Stimulated activated naive CD4-positive, alpha-beta T cell treated with Interleukin-2 at 50 U/mL for 16 hours (primary cell): ENCODE results near the gene CD2.
"Not testable (repeated sequence)": the region's sequence is repeated elsewhere in the genome, so short reads cannot be mapped to it uniquely, and the experiment has no call there.

ENCODE experiments used
- DNase-seq: peaks from one replicate; lab custom pipeline; 2025; lab: John Stamatoyannopoulos, UW

The CD2 gene

GRCh38 chr1:116732726-116733125 lies 21.5 kb upstream of the CD2 start:
- no peak for DNase-seq

GRCh38 chr1:116733476-116734365 lies 20.5 kb upstream of the CD2 start:
- no peak for DNase-seq

DNA sequence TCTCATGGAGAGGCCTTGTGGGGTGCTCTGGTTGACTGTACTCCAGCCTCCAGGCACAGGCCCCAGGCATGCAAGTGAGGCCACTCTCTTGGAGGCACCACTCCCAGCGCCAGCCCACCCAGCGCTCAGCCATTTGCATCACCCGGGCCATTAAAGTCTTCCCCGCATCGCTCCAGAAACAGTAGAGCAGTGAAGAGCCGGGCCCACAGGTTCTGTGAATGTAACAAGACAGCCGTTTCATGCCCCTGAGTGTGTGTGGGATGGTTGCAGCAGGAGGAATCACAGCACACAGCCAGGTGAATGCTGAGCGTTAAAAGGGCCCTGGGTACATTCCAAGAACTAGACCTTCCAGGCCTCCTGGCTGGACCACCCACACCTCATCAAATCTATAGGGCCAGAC lies 19.0 kb upstream of the CD2 start:
- DNase-seq: no peak

- DNase-seq: peak; percentile 67
These were observed 17.0 kb upstream of the CD2 start for GRCh38 chr1:116737020-116737854.

- peak; percentile 45 for DNase-seq
These were observed 16.3 kb upstream of the CD2 start for GRCh38 chr1:116737855-116738321.

DNA sequence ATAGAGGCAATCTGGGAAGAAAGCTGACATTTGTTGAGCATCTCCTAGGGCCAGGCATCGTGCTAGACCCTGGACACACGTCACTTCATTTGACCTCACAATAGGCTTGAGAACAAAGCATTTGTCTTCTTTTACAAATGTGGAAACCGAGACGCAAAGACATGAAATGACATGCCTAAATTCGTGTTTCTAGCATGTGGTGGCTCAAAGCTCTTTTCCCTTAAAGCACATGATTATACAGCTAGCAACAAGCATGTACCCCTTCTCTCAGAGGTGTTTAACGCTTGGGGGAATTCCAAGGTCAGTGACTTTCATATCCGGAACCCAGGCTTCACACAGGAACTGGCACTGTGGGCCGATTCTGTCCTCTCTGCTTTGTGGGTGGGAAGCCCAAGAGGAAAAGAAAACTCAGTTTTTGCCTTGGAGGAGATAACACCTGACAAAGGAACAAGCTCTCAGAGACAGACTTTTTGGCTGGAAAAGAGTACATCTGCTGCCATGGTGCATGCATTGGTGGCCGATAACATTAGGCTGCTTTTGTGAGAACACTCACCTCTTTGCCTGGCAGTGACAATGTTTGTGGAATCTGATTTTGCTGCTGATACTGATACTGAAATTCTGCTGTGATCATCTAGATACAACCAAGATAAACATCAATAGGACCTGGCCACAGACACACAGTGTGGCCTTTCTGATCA lies 15.4 kb upstream of the CD2 start:
- peak; percentile 72 for DNase-seq

GRCh38 chr1:116739371-116740012 lies 14.7 kb upstream of the CD2 start:
- DNase-seq: no peak

DNA sequence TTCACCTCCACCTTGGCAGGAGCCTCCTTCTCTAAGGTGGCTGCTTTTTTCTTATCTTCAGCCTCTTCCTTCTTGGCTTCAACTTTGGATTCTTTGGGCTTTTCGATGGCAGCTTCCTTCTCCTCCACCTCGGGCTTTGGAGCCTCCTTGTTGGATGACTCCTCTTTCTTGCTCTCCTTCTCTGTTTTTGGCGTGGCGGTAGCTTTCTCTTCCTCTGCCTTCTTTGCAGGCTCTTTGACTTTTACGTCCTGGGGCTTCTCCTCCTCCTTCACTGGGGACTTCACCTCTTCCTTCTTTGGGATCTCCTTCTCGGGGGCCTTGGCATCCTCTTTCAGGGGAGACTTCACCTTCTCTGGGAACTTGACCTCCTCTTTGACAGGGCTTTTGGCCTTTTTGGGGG lies 13.9 kb upstream of the CD2 start:
- DNase-seq: no peak

DNA sequence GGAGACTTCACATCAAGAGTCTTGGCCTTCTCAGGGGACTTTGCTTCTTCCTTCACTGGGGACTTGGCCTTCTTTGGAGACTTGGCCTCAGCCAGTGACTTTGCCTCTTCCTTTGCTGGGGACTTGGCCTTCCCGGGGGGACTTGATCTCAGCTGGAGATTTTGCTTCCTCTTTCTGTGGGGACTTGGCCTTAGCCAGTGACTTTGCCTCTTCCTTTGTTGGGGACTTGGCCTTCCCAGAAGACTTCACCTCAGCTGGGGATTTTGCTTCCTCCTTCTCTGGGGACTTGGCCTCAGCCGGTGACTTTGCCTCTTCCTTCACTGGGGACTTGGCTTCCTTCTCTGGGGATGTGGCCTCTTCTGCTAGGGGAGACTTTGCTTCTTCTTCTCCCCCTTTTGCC lies 13.5 kb upstream of the CD2 start:
- no peak for DNase-seq

GRCh38 chr1:116741836-116742565 lies 12.2 kb upstream of the CD2 start:
- no peak for DNase-seq

- no peak for DNase-seq
These were observed 10.7 kb upstream of the CD2 start for GRCh38 chr1:116743535-116743934.

- DNase-seq: no peak
These were observed 6.0 kb upstream of the CD2 start for GRCh38 chr1:116748272-116748671.

- no peak for DNase-seq
These were observed 3.1 kb upstream of the CD2 start for GRCh38 chr1:116751146-116751545.

GRCh38 chr1:116751621-116752020 lies 2.6 kb upstream of the CD2 start:
- no peak for DNase-seq

GRCh38 chr1:116753312-116753711 lies 918 bp upstream of the CD2 start:
- no peak for DNase-seq

- no peak for DNase-seq
These were observed 836 bp downstream of the CD2 start for GRCh38 chr1:116755066-116755465.

- no peak for DNase-seq
These were observed 1.5 kb downstream of the CD2 start for GRCh38 chr1:116755681-116756080.

GRCh38 chr1:116756092-116756491 lies 1.9 kb downstream of the CD2 start:
- peak; percentile 29 for DNase-seq

DNA sequence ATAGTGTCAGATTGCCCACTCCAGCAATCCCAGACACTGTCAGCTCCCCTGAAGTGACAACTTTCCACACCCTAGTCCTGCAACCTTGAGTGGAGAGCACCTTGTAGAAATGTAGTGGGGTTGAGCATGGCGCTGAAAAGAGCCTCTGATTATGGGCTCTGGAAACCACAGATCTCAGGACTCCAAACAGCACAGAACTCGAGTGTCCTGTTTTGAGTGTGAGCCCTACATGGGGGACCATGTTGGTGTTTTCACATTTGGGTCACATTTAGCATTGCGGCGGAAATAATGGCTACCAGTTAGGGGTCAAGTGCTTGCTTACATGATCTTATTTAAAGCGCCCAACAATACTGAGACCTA lies 4.2 kb downstream of the CD2 start:
- DNase-seq: not testable (repeated sequence)

GRCh38 chr1:116759636-116760035 lies 5.4 kb downstream of the CD2 start:
- no peak for DNase-seq

DNA sequence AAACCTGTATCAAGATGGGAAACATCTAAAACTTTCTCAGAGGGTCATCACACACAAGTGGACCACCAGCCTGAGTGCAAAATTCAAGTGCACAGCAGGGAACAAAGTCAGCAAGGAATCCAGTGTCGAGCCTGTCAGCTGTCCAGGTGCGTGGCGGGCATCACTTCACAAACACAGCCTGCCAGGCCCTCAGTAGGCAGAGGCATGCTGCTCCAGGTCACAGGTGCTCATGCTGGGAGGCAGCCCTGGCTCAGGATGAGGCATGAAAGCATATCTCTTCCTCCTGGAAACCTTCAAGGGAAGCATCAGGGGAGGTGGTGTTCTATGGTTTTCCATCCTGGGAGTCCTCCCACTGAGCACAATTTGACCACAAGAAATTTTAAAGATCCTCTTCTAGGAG lies 6.3 kb downstream of the CD2 start:
- no peak for DNase-seq
